ENCODE results near the gene TXN2.
A peak's percentile ranks its signal among the peaks of the same experiment; 100 is the strongest.
"Not testable (repeated sequence)": the region's sequence is repeated elsewhere in the genome, so short reads cannot be mapped to it uniquely, and the experiment has no call there.

Gene TXN2

GRCh38 chr22:36481393-36482168, at the start of gene TXN2:
Gene TXN2, minus strand, starts transcription at chr22:36481640. Its CDS starts 803 bp downstream, at chr22:36480837.
- peak; percentile 93 for DNase-seq (ENCODE audit: low read depth)

- DNase-seq (ENCODE audit: low read depth) = peak; percentile 97
Measured at GRCh38 chr22:36528795-36529751, 47.6 kb upstream of the TXN2 start, which contains the start of gene EIF3D. Gene EIF3D, minus strand, starts transcription at chr22:36529166. Its CDS starts 3,045 bp downstream, at chr22:36526121.

DNA sequence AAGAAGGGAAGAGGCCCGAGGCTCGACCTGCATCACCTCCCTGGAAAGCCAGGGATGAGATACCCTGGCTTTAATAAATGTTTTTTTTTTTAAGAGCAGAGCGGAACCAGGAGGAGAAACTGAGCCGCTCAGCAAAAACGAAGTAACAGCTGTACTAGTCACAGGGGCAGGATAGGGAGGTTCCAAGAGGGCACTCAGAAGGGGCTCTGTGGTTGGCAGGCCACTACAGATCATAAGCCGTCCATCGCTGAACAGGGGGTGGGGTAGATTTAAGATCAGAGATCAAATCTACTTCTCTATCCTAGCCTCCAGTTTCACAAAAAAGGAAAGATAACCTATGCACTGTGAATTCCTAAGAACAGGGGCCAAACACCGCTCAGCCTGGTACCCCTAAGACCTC, 46.9 kb upstream of the TXN2 start:
- no peak for DNase-seq (ENCODE audit: low read depth)

GRCh38 chr22:36522662-36523061, 41.2 kb upstream of the TXN2 start:
- DNase-seq (ENCODE audit: low read depth) = no peak

DNA sequence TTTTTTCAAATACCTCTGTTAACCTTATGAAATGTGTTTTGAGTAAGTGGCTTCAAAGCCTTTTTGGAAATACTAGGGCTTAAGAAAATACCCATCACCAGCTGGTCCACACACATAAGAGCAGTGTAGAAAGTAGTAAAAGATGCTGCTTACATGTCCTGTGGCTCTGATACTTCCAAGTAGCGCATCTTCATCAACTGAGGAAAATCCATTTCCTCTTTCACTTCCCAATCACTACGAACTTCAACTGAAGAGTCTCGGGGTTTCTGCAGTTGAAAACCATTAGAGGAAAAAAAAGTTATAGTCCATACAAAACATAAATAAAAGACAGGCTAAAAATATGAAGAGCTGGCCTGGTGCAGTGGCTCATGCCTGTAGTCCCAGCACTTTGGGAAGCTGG, 39.0 kb upstream of the TXN2 start:
- DNase-seq (ENCODE audit: low read depth) = no peak

GRCh38 chr22:36519906-36520305, 38.5 kb upstream of the TXN2 start:
- DNase-seq (ENCODE audit: low read depth) = not testable (repeated sequence)

GRCh38 chr22:36514766-36515165, 33.3 kb upstream of the TXN2 start:
- no peak for DNase-seq (ENCODE audit: low read depth)

DNA sequence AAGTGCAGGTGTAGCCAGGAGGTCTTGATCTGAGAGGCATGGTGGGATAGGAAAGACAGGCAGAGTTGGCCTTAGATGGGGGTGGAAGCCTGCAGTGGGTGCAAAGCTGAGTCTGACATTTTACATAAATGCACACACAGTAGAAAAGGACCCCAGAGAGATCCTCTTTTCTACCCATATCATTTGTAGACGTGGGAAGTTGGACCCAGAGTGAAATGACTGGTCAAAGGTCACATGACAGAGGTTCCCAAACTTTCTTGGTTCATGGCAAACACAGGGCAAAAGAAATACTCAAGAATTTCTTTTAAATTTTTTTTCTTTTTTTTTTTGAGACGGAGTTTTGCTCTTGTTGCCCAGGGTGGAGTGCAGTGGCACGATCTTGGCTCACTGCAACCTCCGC, 31.6 kb upstream of the TXN2 start:
- DNase-seq (ENCODE audit: low read depth) = no peak

- DNase-seq (ENCODE audit: low read depth) = no peak
Measured at GRCh38 chr22:36512333-36512732, 30.9 kb upstream of the TXN2 start.

DNA sequence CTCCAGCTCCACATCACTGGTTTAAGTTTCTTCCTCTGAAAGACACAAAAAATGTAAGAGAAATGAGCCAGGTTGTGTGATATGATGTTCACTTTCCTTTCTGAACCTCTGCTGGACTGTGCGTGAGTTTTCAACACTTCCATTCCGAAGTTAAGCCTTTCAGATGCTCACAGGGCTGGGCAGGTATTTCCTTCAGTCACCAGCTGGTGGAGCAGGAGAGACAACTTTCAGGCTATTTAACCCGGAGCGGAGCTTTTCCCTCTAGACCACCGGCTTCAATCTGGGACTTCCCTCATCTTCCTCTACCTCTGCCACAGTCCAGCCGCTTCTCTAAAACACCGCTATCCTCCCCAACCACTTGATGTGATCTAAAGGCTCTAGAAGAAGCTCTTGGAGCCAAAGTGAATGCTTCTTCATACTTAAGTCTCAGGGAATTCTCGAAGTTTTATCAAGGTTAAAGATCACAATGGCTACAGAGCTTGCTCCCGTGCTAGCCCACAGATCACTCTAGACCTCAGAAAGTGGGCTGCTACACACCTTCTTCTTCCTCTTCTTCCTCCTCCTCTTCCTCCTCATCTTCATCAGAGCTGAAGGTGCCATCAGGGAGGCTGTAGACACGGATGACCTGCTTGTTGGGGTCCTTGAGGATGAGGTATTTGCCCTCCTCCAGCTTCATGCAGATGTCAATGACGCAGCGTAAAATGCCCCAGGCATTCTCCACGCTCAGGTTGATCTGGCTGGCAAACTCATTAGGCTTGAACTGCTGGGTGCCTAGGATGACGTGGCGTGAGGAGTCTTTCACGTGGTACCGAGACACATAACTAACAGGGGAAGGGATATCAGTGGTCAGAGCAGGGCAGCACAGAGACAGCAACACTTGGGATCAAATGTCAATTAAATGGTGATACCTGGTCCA, 29.8 kb upstream of the TXN2 start:
- no peak for DNase-seq (ENCODE audit: low read depth)

DNA sequence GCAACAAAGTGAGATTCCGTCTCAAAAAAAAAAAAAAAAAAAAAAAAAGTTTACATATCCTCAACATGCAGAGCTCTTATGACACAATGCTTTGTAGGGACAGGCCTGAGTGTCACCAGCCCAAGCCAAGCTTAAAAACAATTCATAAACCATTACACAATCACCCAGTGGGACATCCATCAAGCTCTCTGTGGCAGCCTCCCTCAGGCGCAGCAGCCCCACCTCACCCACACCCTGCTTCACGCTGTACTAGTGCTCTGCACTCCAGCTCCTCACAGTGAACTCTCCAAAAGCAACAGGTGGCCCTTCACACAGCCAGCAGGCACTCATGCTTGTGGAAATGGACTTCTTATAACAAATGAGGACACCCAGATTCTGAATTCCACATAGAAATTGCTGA, 28.9 kb upstream of the TXN2 start:
- no peak for DNase-seq (ENCODE audit: low read depth)

- DNase-seq (ENCODE audit: low read depth) = no peak
Measured at GRCh38 chr22:36507518-36508010, 26.1 kb upstream of the TXN2 start.

GRCh38 chr22:36506637-36507517, 25.4 kb upstream of the TXN2 start, which contains the start of gene FOXRED2:
Gene FOXRED2, minus strand, starts transcription at chr22:36507040. Its CDS starts 618 bp downstream, at chr22:36506422.
- peak; percentile 83 for DNase-seq (ENCODE audit: low read depth)

GRCh38 chr22:36505998-36506635, 24.7 kb upstream of the TXN2 start:
- DNase-seq (ENCODE audit: low read depth) = no peak

DNA sequence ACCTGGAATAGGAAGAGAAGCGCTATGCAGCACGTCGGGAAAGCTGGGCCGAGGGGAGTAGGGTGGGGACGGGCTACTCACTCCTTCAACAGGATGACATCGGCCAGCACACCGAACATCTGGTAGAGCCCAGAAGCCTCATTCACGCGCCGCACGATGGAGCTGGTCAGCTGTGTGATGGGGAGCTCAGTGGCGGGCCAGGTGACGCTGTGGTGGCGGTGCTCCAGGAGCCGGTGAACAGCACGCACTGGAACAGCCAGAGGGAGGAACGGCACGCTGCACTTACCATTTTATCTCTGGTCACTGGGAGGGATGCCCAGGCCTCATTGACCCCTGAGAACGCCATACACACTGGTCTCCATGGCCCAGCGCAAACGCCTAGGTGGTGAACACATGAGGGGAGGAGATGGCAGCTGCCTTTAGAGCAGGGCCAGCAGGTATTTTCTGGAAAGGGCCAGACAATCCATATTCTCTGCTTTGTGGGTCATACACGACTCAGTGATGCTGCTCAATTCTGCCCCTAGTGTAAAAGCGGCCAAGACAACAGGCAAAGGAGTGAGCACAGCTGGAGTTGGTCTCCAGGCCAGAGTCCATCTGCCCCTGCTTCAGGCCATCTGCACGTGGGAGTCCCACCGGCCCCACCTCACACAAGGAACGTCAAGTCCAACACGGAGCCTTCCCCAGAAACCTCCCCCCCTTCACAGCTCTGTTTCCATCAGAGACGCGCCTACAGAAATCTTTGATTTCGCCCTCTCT, 16.6 kb upstream of the TXN2 start:
- DNase-seq (ENCODE audit: low read depth) = no peak

GRCh38 chr22:36493690-36494110, 12.3 kb upstream of the TXN2 start:
- DNase-seq (ENCODE audit: low read depth) = no peak

GRCh38 chr22:36492109-36492508, 10.7 kb upstream of the TXN2 start:
- no peak for DNase-seq (ENCODE audit: low read depth)

GRCh38 chr22:36491155-36491554, 9.7 kb upstream of the TXN2 start:
- no peak for DNase-seq (ENCODE audit: low read depth)
